ENCODE measurements around the gene UGT1A9. TPM values are rescaled to one million over a fixed set of nuclear protein-coding genes. Genes with fewer than 3 reads are reported as not detected.

Gene UGT1A9
- polyA plus RNA-seq, 1 donor from 2014 or later, result not detected

DNA sequence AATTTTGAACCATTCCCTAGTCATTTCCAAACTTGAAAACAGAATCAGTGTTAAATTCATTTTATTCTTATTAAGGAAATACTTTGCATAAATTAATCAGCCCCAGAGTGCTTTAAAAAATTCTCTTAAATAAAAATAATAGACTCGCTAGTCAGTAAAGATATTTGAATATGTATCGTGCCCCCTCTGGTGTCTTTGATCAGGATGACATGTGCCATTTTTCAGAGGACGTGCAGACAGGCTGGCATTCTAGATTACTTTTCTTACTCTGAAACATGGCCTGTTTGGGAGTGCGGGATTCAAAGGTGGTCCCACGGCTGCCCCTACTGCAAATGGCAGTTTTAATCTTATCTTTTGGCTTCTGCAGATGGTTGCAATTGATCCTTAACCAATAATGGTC lies 100.9 kb downstream of the UGT1A9 start:
- Histone ChIP-seq H3K9me2 (ENCODE audit: insufficient read depth, low read length) (no peaks in the 10 kb centered on the region), H3K27ac (ENCODE audit: low read length) (no peak overlapping the region), H3K9me3 (ENCODE audit: low read length) (peaks cover 3% of the 10 kb centered on the region), H3K4me2 (ENCODE audit: low read length) (no peak overlapping the region), H3F3A (ENCODE audit: insufficient read depth, low read length, poor library complexity, severe bottlenecking) (no peaks in the 10 kb centered on the region), H4K20me1 (ENCODE audit: insufficient read depth) (no peaks in the 10 kb centered on the region), H3K9ac (ENCODE audit: low read length) (no peak overlapping the region), H2AFZ (ENCODE audit: low read depth, low read length) (no peak overlapping the region), H3K79me2 (replicated peaks; ENCODE audit: insufficient read depth, low read length) (no peaks in the 10 kb centered on the region), H3K27me3 (ENCODE audit: insufficient read depth, low read depth, low read length) (no peaks in the 10 kb centered on the region), H3K4me3 (ENCODE audit: low read length) (no peak overlapping the region), H3K36me3 (ENCODE audit: insufficient read depth, low read length) (no peaks in the 10 kb centered on the region)
- no peak for TF ChIP-seq EP300 (conservative IDR thresholded peaks at IDR 0.05; ENCODE audit: poor library complexity, severe bottlenecking)
- TF ChIP-seq POLR2AphosphoS5 (IDR thresholded peaks at IDR 0.05), result no peak
- no peak for TF ChIP-seq SMC3 (conservative IDR thresholded peaks at IDR 0.05; ENCODE audit: poor library complexity)
- TF ChIP-seq EZH2 (IDR thresholded peaks at IDR 0.05; ENCODE audit: borderline replicate concordance, insufficient read depth, low read length, poor library complexity, severe bottlenecking), result no peak
- TF ChIP-seq RAD21 (conservative IDR thresholded peaks at IDR 0.05), result no peak
- TF ChIP-seq TAF1 (IDR thresholded peaks at IDR 0.05; ENCODE audit: low read depth), result no peak
- TF ChIP-seq, protein P1, sequence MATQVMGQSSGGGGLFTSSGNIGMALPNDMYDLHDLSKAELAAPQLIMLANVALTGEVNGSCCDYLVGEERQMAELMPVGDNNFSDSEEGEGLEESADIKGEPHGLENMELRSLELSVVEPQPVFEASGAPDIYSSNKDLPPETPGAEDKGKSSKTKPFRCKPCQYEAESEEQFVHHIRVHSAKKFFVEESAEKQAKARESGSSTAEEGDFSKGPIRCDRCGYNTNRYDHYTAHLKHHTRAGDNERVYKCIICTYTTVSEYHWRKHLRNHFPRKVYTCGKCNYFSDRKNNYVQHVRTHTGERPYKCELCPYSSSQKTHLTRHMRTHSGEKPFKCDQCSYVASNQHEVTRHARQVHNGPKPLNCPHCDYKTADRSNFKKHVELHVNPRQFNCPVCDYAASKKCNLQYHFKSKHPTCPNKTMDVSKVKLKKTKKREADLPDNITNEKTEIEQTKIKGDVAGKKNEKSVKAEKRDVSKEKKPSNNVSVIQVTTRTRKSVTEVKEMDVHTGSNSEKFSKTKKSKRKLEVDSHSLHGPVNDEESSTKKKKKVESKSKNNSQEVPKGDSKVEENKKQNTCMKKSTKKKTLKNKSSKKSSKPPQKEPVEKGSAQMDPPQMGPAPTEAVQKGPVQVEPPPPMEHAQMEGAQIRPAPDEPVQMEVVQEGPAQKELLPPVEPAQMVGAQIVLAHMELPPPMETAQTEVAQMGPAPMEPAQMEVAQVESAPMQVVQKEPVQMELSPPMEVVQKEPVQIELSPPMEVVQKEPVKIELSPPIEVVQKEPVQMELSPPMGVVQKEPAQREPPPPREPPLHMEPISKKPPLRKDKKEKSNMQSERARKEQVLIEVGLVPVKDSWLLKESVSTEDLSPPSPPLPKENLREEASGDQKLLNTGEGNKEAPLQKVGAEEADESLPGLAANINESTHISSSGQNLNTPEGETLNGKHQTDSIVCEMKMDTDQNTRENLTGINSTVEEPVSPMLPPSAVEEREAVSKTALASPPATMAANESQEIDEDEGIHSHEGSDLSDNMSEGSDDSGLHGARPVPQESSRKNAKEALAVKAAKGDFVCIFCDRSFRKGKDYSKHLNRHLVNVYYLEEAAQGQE (IDR thresholded peaks at IDR 0.05; ENCODE audit: borderline replicate concordance), result no peak
- TF ChIP-seq, protein P2, sequence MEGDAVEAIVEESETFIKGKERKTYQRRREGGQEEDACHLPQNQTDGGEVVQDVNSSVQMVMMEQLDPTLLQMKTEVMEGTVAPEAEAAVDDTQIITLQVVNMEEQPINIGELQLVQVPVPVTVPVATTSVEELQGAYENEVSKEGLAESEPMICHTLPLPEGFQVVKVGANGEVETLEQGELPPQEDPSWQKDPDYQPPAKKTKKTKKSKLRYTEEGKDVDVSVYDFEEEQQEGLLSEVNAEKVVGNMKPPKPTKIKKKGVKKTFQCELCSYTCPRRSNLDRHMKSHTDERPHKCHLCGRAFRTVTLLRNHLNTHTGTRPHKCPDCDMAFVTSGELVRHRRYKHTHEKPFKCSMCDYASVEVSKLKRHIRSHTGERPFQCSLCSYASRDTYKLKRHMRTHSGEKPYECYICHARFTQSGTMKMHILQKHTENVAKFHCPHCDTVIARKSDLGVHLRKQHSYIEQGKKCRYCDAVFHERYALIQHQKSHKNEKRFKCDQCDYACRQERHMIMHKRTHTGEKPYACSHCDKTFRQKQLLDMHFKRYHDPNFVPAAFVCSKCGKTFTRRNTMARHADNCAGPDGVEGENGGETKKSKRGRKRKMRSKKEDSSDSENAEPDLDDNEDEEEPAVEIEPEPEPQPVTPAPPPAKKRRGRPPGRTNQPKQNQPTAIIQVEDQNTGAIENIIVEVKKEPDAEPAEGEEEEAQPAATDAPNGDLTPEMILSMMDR (IDR thresholded peaks at IDR 0.05; ENCODE audit: poor library complexity, severe bottlenecking), result no peak
- no peak for TF ChIP-seq MXI1 (conservative IDR thresholded peaks at IDR 0.05; ENCODE audit: poor library complexity, severe bottlenecking)

DNA sequence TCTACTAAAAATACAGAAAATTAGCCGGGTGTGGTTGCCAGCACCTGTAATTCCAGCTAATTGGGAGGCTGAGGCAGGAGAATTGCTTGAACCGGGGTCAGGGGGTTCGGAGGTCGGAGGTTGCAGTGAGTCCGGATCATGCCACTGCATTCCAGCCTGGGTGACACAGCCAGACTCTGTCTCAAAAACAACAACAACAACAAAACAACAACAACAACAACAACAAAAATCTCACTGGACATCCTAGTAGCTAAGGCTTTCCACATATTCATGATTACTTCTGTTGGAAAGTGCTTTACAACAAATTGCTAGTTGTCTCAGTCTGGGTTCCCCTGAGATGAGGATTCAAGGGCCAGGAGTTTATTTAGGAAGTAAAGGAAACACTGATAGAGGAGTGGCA lies 102.2 kb downstream of the UGT1A9 start:
- no peak overlapping the region for H3K27ac ChIP-seq (ENCODE audit: low read length)
- no peak overlapping the region for H2AFZ ChIP-seq (ENCODE audit: low read depth, low read length)
- no peak overlapping the region for H3K4me3 ChIP-seq (ENCODE audit: low read length)
- no peaks in the 10 kb centered on the region for H3K79me2 ChIP-seq (replicated peaks; ENCODE audit: insufficient read depth, low read length)
- H3K36me3 ChIP-seq (ENCODE audit: insufficient read depth, low read length), result no peaks in the 10 kb centered on the region
- H3K27me3 ChIP-seq (ENCODE audit: insufficient read depth, low read depth, low read length), result no peaks in the 10 kb centered on the region
- TF ChIP-seq SMC3 (conservative IDR thresholded peaks at IDR 0.05; ENCODE audit: poor library complexity), result no peak
- no peak for TF ChIP-seq RAD21 (conservative IDR thresholded peaks at IDR 0.05)
- TF ChIP-seq MXI1 (conservative IDR thresholded peaks at IDR 0.05; ENCODE audit: poor library complexity, severe bottlenecking), result no peak
- TF ChIP-seq, protein P1 (IDR thresholded peaks at IDR 0.05; ENCODE audit: borderline replicate concordance), result no peak
- TF ChIP-seq POLR2AphosphoS5 (IDR thresholded peaks at IDR 0.05), result no peak
- no peak for TF ChIP-seq EP300 (conservative IDR thresholded peaks at IDR 0.05; ENCODE audit: poor library complexity, severe bottlenecking)
- TF ChIP-seq EZH2 (IDR thresholded peaks at IDR 0.05; ENCODE audit: borderline replicate concordance, insufficient read depth, low read length, poor library complexity, severe bottlenecking), result no peak
- no peak for TF ChIP-seq TAF1 (IDR thresholded peaks at IDR 0.05; ENCODE audit: low read depth)
- TF ChIP-seq, protein P2 (IDR thresholded peaks at IDR 0.05; ENCODE audit: poor library complexity, severe bottlenecking), result no peak
- H3K4me2 ChIP-seq (ENCODE audit: low read length), result no peak overlapping the region
- H3K9me3 ChIP-seq (ENCODE audit: low read length), result peaks cover 3% of the 10 kb centered on the region
- no peaks in the 10 kb centered on the region for H3F3A ChIP-seq (ENCODE audit: insufficient read depth, low read length, poor library complexity, severe bottlenecking)
- no peaks in the 10 kb centered on the region for H3K9me2 ChIP-seq (ENCODE audit: insufficient read depth, low read length)
- H3K9ac ChIP-seq (ENCODE audit: low read length), result no peak overlapping the region
- no peaks in the 10 kb centered on the region for H4K20me1 ChIP-seq (ENCODE audit: insufficient read depth)

Measured in neural cell (in vitro differentiated cells).